ENCODE data around the gene ADAM21. TPM values are rescaled to one million over a fixed set of nuclear protein-coding genes. Genes with fewer than 3 reads are reported as not detected.
"Not testable (repeated sequence)": the region's sequence is repeated elsewhere in the genome, so short reads cannot be mapped to it uniquely, and the experiment has no call there.

Gene ADAM21
- total RNA-seq, result under 1 TPM in 1 of 4 donors, not detected in 3; 0.07 TPM

GRCh38 chr14:70451874-70452273 is at the start of gene ADAM21:
ADAM21 (plus strand) TSS chr14:70452174; CDS start chr14:70457500, 5,326 bp downstream.
- Histone ChIP-seq H3K4me1 (no peaks in the 10 kb centered on the region), H3K27ac (no peak within 1 kb of the TSS), H3K36me3 (no peaks in the 10 kb centered on the region), H3K4me3 (no peak within 1 kb of the TSS), H3K9me3 (no peaks in the 10 kb centered on the region), H3K27me3 (no peaks in the 10 kb centered on the region)
- intact Hi-C loops (cut with DNase I; ENCODE audit: low total_unique reads), result no loop called here
- TF ChIP-seq CTCF (IDR thresholded peaks at IDR 0.05), result no peak
- TF ChIP-seq POLR2A (IDR thresholded peaks at IDR 0.05), result no peak
- DNase-seq, result no peak

DNA sequence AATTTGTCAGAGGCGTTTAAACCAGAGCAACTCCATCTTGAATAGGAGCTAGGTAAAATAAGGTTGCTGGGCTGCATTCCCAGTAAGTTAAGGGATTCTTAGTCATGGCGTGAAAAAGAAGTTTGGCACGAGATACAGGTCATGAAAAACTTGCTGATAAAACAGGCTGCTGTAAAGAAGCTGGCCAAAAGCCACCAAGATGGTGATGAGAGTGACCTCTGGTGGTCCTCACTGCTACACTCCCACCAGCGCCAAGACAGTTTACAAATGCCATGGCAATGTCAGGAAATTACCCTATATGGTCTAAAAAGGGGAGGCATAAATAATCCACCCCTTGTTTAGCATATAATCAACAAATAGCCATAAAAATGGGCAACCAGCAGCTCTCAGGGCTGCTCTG is 48.6 kb upstream of the ADAM21 start:
- intact Hi-C loops (cut with DNase I; ENCODE audit: low total_unique reads), result not testable (repeated sequence)

GRCh38 chr14:70406216-70406615 is 45.8 kb upstream of the ADAM21 start:
- H3K4me3 ChIP-seq; intact Hi-C loops (cut with DNase I; ENCODE audit: low total_unique reads); H3K4me1 ChIP-seq; DNase-seq; H3K27me3 ChIP-seq; H3K36me3 ChIP-seq; H3K9me3 ChIP-seq; H3K27ac ChIP-seq: not testable (repeated sequence)

More for the DNA sequence above, 48.6 kb upstream of the ADAM21 start:
- H3K27ac ChIP-seq, H3K4me3 ChIP-seq, H3K4me1 ChIP-seq, H3K27me3 ChIP-seq, DNase-seq, H3K36me3 ChIP-seq, H3K9me3 ChIP-seq: not testable (repeated sequence)

- Histone ChIP-seq H3K9me3 (no peaks in the 10 kb centered on the region), H3K27ac (no peak overlapping the region), H3K4me3 (no peak overlapping the region), H3K4me1 (no peaks in the 10 kb centered on the region), H3K27me3 (no peaks in the 10 kb centered on the region), H3K36me3 (no peaks in the 10 kb centered on the region)
- DNase-seq, result no peak
- no peak for TF ChIP-seq CTCF (IDR thresholded peaks at IDR 0.05)
- no peak for TF ChIP-seq POLR2A (IDR thresholded peaks at IDR 0.05)
- intact Hi-C loops (cut with DNase I; ENCODE audit: low total_unique reads), result no loop called here
These were observed 44.4 kb upstream of the ADAM21 start for GRCh38 chr14:70407621-70408020.

- no peak overlapping the region for H3K27ac ChIP-seq
- no peak for DNase-seq
- no peaks in the 10 kb centered on the region for H3K9me3 ChIP-seq
- intact Hi-C loops (cut with DNase I; ENCODE audit: low total_unique reads), result no loop called here
- TF ChIP-seq CTCF (IDR thresholded peaks at IDR 0.05) (no peak), POLR2A (IDR thresholded peaks at IDR 0.05) (no peak)
- peak overlapping the region in 1 of 2 donors; percentile 61 for H3K4me3 ChIP-seq
- H3K27me3 ChIP-seq, result no peaks in the 10 kb centered on the region
- H3K4me1 ChIP-seq, result no peaks in the 10 kb centered on the region
- H3K36me3 ChIP-seq, result no peaks in the 10 kb centered on the region
These were observed 36.2 kb upstream of the ADAM21 start for GRCh38 chr14:70415788-70416187.

DNA sequence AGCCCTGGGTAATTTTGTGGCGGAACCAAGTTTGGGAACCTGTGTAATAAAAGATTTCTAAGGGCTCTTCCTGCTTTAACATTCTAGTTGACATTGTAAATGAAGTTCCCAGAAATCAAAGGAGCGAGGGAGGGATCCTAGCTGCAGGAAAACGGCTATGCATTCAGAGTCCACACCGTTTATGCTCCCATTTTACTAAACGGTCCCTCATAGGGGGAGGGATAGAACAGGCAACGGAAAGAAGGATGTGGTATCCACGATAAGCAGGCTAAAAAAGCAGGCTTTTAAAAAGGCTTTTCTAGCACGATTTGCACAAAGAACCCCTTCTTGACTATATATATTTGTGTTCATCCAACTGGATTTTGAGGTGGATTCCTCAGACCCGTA is 35.6 kb upstream of the ADAM21 start:
- TF ChIP-seq POLR2A (IDR thresholded peaks at IDR 0.05), result no peak
- TF ChIP-seq CTCF (IDR thresholded peaks at IDR 0.05), result no peak
- DNase-seq, result no peak
- intact Hi-C loops (cut with DNase I; ENCODE audit: low total_unique reads), result no loop called here
- Histone ChIP-seq H3K27me3 (no peaks in the 10 kb centered on the region), H3K9me3 (no peaks in the 10 kb centered on the region), H3K27ac (peak overlapping the region; percentile 67 to 73), H3K4me3 (peak overlapping the region; percentile 61), H3K36me3 (no peaks in the 10 kb centered on the region), H3K4me1 (no peaks in the 10 kb centered on the region)
